ENCODE measurements around the gene SERINC1.
"Not testable (repeated sequence)": the region's sequence is repeated elsewhere in the genome, so short reads cannot be mapped to it uniquely, and the experiment has no call there.

Gene SERINC1

DNA sequence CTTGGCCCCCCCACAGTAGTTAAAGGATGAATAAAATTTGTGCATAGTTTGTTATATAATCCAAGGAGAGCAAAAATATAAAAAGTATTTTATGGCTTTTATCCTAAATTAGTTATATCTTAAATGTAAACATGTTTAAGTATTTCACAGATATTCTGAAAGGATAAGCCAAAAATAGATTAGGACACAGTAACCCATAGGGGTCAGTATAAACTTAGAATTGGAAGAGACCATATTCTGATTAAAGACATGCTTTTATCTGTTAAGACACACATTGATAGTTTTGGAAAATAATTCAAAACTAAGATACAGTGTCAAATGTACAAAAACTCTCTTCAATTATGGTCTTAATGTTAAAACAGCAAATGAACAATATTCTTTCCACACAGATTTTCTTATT is 4.5 kb upstream of the SERINC1 start:
- Histone ChIP-seq H3K36me3 (ENCODE audit: control insufficient read depth, insufficient read depth, low read length) (no peaks in the 10 kb centered on the region), H3K4me1 (ENCODE audit: control insufficient read depth, insufficient read depth, low read length) (no peaks in the 10 kb centered on the region), H3K9me3 (ENCODE audit: control insufficient read depth, insufficient read depth, low read length) (no peaks in the 10 kb centered on the region)

GRCh38 chr6:122472022-122472340 is 374 bp upstream of the SERINC1 start:
- Histone ChIP-seq H3K4me1 (ENCODE audit: control insufficient read depth, insufficient read depth, low read length) (peaks cover 10% of the 10 kb centered on the region), H3K4me3 (ENCODE audit: low read depth, low read length) (peak overlapping the region; percentile 87), H3K27ac (ENCODE audit: low read depth, low read length) (peak overlapping the region; percentile 87), H3K9ac (ENCODE audit: low read depth, low read length) (peak overlapping the region; percentile 65), H3K9me3 (ENCODE audit: control insufficient read depth, insufficient read depth, low read length) (no peaks in the 10 kb centered on the region), H3K27me3 (ENCODE audit: control insufficient read depth, insufficient read depth, low read length) (no peaks in the 10 kb centered on the region), H3K36me3 (ENCODE audit: control insufficient read depth, insufficient read depth, low read length) (no peaks in the 10 kb centered on the region; the same call in 1 of the 2 replicates)

More for the DNA sequence above, 4.5 kb upstream of the SERINC1 start:
- H3K27me3 ChIP-seq (ENCODE audit: control insufficient read depth, insufficient read depth, low read length), result no peaks in the 10 kb centered on the region
- no peak overlapping the region for H3K9ac ChIP-seq (ENCODE audit: low read depth, low read length)
- H3K4me3 ChIP-seq (ENCODE audit: low read depth, low read length), result no peak overlapping the region
- no peak overlapping the region for H3K27ac ChIP-seq (ENCODE audit: low read depth, low read length)

DNA sequence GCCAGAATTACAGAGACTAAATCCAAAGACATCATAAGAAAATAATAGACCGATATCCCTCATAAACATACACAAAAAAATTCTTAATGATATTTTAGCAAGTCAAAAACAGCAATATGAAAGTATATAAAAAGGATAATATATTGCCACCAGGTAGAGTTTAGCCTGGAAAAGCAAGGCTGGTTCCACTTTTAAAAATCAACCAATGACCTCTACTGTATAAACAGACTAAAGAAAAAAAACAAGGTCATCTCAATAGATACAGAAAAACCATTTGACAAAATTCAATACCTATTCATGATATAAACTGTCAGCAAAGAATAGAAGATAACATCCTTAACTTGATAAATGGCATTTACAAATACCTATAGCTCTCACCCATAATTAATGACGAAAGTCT is 9.7 kb downstream of the SERINC1 start:
- H3K27me3 ChIP-seq (ENCODE audit: control insufficient read depth, insufficient read depth, low read length), result no peaks in the 10 kb centered on the region
- H3K9ac ChIP-seq (ENCODE audit: low read depth, low read length), result no peak overlapping the region
- H3K4me3 ChIP-seq (ENCODE audit: low read depth, low read length), result no peak overlapping the region
- no peaks in the 10 kb centered on the region for H3K9me3 ChIP-seq (ENCODE audit: control insufficient read depth, insufficient read depth, low read length)
- no peak overlapping the region for H3K27ac ChIP-seq (ENCODE audit: low read depth, low read length)
- H3K36me3 ChIP-seq (ENCODE audit: control insufficient read depth, insufficient read depth, low read length), result peaks cover 16% of the 10 kb centered on the region
- peaks cover 12% of the 10 kb centered on the region for H3K4me1 ChIP-seq (ENCODE audit: control insufficient read depth, insufficient read depth, low read length)

DNA sequence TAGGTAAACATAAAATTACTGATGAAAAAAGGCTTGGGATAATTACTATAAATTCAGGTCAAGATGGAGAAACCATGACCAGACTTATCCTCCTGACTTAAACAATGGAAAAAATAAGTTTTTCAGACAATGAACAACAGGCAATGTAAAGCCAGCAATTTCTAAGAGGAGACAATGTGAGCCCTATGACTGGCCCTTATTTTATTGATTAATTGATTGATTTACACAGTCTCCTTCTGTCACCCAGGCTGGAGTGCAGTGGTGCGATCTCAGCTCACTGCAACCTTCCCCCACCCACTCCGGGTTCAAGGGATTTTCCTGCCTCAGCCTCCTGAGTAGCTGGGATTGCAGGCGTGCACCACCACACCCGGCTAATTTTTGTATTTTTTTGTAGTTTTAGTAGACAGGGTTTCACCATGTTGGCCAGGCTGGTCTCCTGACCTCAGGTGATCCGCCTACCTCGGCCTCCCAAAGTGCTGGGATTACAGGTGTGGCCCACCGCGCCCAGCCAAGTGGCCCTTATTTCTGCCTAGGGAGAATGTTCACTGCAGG is 11.7 kb downstream of the SERINC1 start:
- not testable (repeated sequence) for H3K9ac ChIP-seq (ENCODE audit: low read depth, low read length); H3K27me3 ChIP-seq (ENCODE audit: control insufficient read depth, insufficient read depth, low read length); H3K9me3 ChIP-seq (ENCODE audit: control insufficient read depth, insufficient read depth, low read length); H3K27ac ChIP-seq (ENCODE audit: low read depth, low read length); H3K4me3 ChIP-seq (ENCODE audit: low read depth, low read length)
- Histone ChIP-seq H3K4me1 (ENCODE audit: control insufficient read depth, insufficient read depth, low read length) (peaks cover 12% of the 10 kb centered on the region), H3K36me3 (ENCODE audit: control insufficient read depth, insufficient read depth, low read length) (peaks cover 31% of the 10 kb centered on the region)

- Histone ChIP-seq H3K4me3 (ENCODE audit: low read depth, low read length) (no peak overlapping the region), H3K4me1 (ENCODE audit: control insufficient read depth, insufficient read depth, low read length) (peaks cover 12% of the 10 kb centered on the region), H3K9me3 (ENCODE audit: control insufficient read depth, insufficient read depth, low read length) (no peaks in the 10 kb centered on the region), H3K9ac (ENCODE audit: low read depth, low read length) (no peak overlapping the region), H3K27ac (ENCODE audit: low read depth, low read length) (no peak overlapping the region), H3K27me3 (ENCODE audit: control insufficient read depth, insufficient read depth, low read length) (no peaks in the 10 kb centered on the region), H3K36me3 (ENCODE audit: control insufficient read depth, insufficient read depth, low read length) (peaks cover 38% of the 10 kb centered on the region)
Observed at GRCh38 chr6:122459240-122459639, 12.4 kb downstream of the SERINC1 start.

GRCh38 chr6:122458087-122458486 is 13.5 kb downstream of the SERINC1 start:
- Histone ChIP-seq H3K9ac (ENCODE audit: low read depth, low read length) (no peak overlapping the region), H3K36me3 (ENCODE audit: control insufficient read depth, insufficient read depth, low read length) (peaks cover 49% of the 10 kb centered on the region), H3K4me3 (ENCODE audit: low read depth, low read length) (no peak overlapping the region)

GRCh38 chr6:122455116-122455515 is 16.5 kb downstream of the SERINC1 start:
- not testable (repeated sequence) for H3K9ac ChIP-seq (ENCODE audit: low read depth, low read length); H3K27ac ChIP-seq (ENCODE audit: low read depth, low read length); H3K4me3 ChIP-seq (ENCODE audit: low read depth, low read length); H3K27me3 ChIP-seq (ENCODE audit: control insufficient read depth, insufficient read depth, low read length); H3K9me3 ChIP-seq (ENCODE audit: control insufficient read depth, insufficient read depth, low read length)
- Histone ChIP-seq H3K4me1 (ENCODE audit: control insufficient read depth, insufficient read depth, low read length) (peaks cover 26% of the 10 kb centered on the region), H3K36me3 (ENCODE audit: control insufficient read depth, insufficient read depth, low read length) (peaks cover 78% of the 10 kb centered on the region)

More at GRCh38 chr6:122458087-122458486, 13.5 kb downstream of the SERINC1 start:
- no peaks in the 10 kb centered on the region for H3K27me3 ChIP-seq (ENCODE audit: control insufficient read depth, insufficient read depth, low read length)
- no peaks in the 10 kb centered on the region for H3K9me3 ChIP-seq (ENCODE audit: control insufficient read depth, insufficient read depth, low read length)
- no peak overlapping the region for H3K27ac ChIP-seq (ENCODE audit: low read depth, low read length)
- H3K4me1 ChIP-seq (ENCODE audit: control insufficient read depth, insufficient read depth, low read length), result peaks cover 23% of the 10 kb centered on the region

DNA sequence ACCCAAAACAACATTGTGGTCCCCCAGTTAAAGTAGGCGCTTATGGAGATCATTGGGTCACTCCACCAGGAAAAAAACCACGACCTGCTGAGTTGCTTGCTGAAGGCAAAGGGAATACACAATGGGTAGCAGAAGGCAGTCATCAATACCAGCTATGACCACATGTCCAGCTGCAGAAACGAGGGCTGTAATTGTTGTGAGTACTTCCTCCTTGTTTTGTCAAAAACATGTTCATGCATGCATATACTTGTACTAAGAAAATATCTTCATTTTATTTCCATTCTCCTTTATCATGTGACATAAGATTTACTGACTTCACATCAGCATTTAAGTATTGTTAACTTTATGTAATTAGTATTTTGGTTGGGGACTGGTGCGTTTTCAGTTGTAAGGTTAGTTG is 16.9 kb downstream of the SERINC1 start:
- H3K4me1 ChIP-seq (ENCODE audit: control insufficient read depth, insufficient read depth, low read length), result peaks cover 26% of the 10 kb centered on the region
- H3K36me3 ChIP-seq (ENCODE audit: control insufficient read depth, insufficient read depth, low read length), result peaks cover 82% of the 10 kb centered on the region
- no peaks in the 10 kb centered on the region for H3K9me3 ChIP-seq (ENCODE audit: control insufficient read depth, insufficient read depth, low read length)

GRCh38 chr6:122452509-122452908 is 19.1 kb downstream of the SERINC1 start:
- peak overlapping the region; percentile 64 for H3K27ac ChIP-seq (ENCODE audit: low read depth, low read length)
- H3K36me3 ChIP-seq (ENCODE audit: control insufficient read depth, insufficient read depth, low read length), result peaks cover 88% of the 10 kb centered on the region
- no peak overlapping the region for H3K9ac ChIP-seq (ENCODE audit: low read depth, low read length)
- no peaks in the 10 kb centered on the region for H3K9me3 ChIP-seq (ENCODE audit: control insufficient read depth, insufficient read depth, low read length)
- H3K4me3 ChIP-seq (ENCODE audit: low read depth, low read length), result no peak overlapping the region
- peaks cover 19% of the 10 kb centered on the region for H3K4me1 ChIP-seq (ENCODE audit: control insufficient read depth, insufficient read depth, low read length)
- no peaks in the 10 kb centered on the region for H3K27me3 ChIP-seq (ENCODE audit: control insufficient read depth, insufficient read depth, low read length)

More for the DNA sequence above, 16.9 kb downstream of the SERINC1 start:
- no peak overlapping the region for H3K9ac ChIP-seq (ENCODE audit: low read depth, low read length)
- H3K27me3 ChIP-seq (ENCODE audit: control insufficient read depth, insufficient read depth, low read length), result no peaks in the 10 kb centered on the region
- no peak overlapping the region for H3K27ac ChIP-seq (ENCODE audit: low read depth, low read length)
- no peak overlapping the region for H3K4me3 ChIP-seq (ENCODE audit: low read depth, low read length)

DNA sequence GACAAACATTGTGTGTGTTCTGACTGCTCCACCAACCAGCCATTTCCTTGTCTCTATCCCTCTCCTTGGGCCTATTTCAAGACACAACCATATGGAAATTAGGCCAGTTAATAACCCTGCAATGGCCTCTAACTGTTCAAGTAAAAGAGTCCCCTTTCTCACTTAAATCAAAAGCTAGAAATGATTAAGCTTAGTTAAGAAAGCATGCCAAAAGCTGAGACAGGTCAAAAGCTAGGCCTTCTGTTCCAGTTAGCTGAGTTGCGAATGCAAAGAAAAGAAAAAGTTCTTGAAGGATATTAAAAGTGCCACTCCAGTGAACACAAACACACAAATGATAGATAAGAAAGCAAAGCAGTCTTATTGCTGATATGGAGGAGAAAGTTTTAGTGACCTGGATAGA is 22.5 kb downstream of the SERINC1 start:
- no peak overlapping the region for H3K9ac ChIP-seq (ENCODE audit: low read depth, low read length)
- H3K4me3 ChIP-seq (ENCODE audit: low read depth, low read length), result no peak overlapping the region
- H3K27ac ChIP-seq (ENCODE audit: low read depth, low read length), result no peak overlapping the region
- no peaks in the 10 kb centered on the region for H3K9me3 ChIP-seq (ENCODE audit: control insufficient read depth, insufficient read depth, low read length)
- H3K4me1 ChIP-seq (ENCODE audit: control insufficient read depth, insufficient read depth, low read length), result peaks cover 18% of the 10 kb centered on the region
- peaks cover 86% of the 10 kb centered on the region for H3K36me3 ChIP-seq (ENCODE audit: control insufficient read depth, insufficient read depth, low read length)
- H3K27me3 ChIP-seq (ENCODE audit: control insufficient read depth, insufficient read depth, low read length), result no peaks in the 10 kb centered on the region

DNA sequence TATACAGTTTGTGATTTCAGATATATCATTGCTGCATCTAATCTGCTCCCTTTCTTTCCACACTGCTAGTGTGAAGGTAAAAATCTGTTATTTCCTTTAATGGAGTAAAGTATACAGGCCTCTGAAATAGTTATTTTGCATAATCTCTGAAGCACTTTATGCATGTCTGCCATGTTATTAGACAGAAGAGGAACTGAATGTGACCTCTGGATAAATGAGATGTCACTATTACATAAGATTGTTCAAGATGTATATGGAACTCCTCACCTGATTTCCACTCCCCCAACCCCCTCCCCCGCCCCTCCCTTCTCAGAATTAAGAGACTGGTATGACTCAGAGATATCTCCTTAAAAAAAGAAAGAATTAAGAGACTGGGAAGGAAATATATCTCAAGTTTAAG is 26.3 kb downstream of the SERINC1 start:
- H3K9me3 ChIP-seq (ENCODE audit: control insufficient read depth, insufficient read depth, low read length), result peaks cover 2% of the 10 kb centered on the region; the same call in 1 of the 2 replicates
- H3K4me1 ChIP-seq (ENCODE audit: control insufficient read depth, insufficient read depth, low read length), result no peaks in the 10 kb centered on the region
- H3K27me3 ChIP-seq (ENCODE audit: control insufficient read depth, insufficient read depth, low read length), result no peaks in the 10 kb centered on the region
- no peak overlapping the region for H3K9ac ChIP-seq (ENCODE audit: low read depth, low read length)
- H3K4me3 ChIP-seq (ENCODE audit: low read depth, low read length), result no peak overlapping the region
- no peak overlapping the region for H3K27ac ChIP-seq (ENCODE audit: low read depth, low read length)
- H3K36me3 ChIP-seq (ENCODE audit: control insufficient read depth, insufficient read depth, low read length), result peaks cover 69% of the 10 kb centered on the region

- Histone ChIP-seq H3K36me3 (ENCODE audit: control insufficient read depth, insufficient read depth, low read length) (peaks cover 62% of the 10 kb centered on the region), H3K27me3 (ENCODE audit: control insufficient read depth, insufficient read depth, low read length) (no peaks in the 10 kb centered on the region), H3K4me3 (ENCODE audit: low read depth, low read length) (no peak overlapping the region), H3K9ac (ENCODE audit: low read depth, low read length) (no peak overlapping the region), H3K27ac (ENCODE audit: low read depth, low read length) (no peak overlapping the region), H3K9me3 (ENCODE audit: control insufficient read depth, insufficient read depth, low read length) (peaks cover 20% of the 10 kb centered on the region), H3K4me1 (ENCODE audit: control insufficient read depth, insufficient read depth, low read length) (no peaks in the 10 kb centered on the region)
Observed at GRCh38 chr6:122438975-122439374, 32.6 kb downstream of the SERINC1 start.

Data from HUES48 (cell line).